IMR-90 (cell line): ENCODE results near the gene AP4M1. TPM values are rescaled to one million over a fixed set of nuclear protein-coding genes. Genes with fewer than 3 reads are reported as not detected.

Experiments
- ATAC-seq: fragments of 200-7000 bp; cut with Tn5 transposase; 2 replicates; pipeline ENCODE4 v1.9.1; 2020; ENCODE audit warnings: low read depth, mild to moderate bottlenecking, moderate library complexity
- BruUV-seq: library from RNA; stranded (reverse); fragments of 400-500 nt; replicated peaks from 2 replicates; lab custom pipeline; 2021; lab: Mats Ljungman, UMichigan
- CTCF ChIA-PET: fragments of 300-600 bp; formaldehyde crosslinking; extraction: SDS; loops from one replicate; lab custom pipeline; 2021; ENCODE audit warnings: antibody characterized with exemption; lab: Yijun Ruan, JAX
- POLR2A ChIA-PET: fragments of 300-600 bp; sonication (Branson Sonifier 250); formaldehyde crosslinking; loops from one replicate; lab custom pipeline; 2022; ENCODE audit warnings: antibody characterized with exemption; ENCODE audit not compliant: unreplicated experiment; lab: Charles Lee
- DNase-seq: peaks from one replicate; pipeline ENCODE4 v3.0.0; 2013
- H2AFZ ChIP-seq: replicated peaks from 2 replicates; pipeline ENCODE3; 2013; ENCODE audit warnings: low read length, mild to moderate bottlenecking; ENCODE audit not compliant: poor library complexity
- H2AK5ac ChIP-seq: 2 replicates; pipeline ENCODE4 v1.6.1; 2013; ENCODE audit warnings: low read depth, low read length, inconsistent platforms
- H2AK9ac ChIP-seq: replicated peaks from 2 replicates; pipeline ENCODE3; 2013; ENCODE audit warnings: mild to moderate bottlenecking, low read depth, low read length, moderate library complexity; ENCODE audit not compliant: poor library complexity
- H2BK120ac ChIP-seq: 2 replicates; pipeline ENCODE4 v1.6.1; 2013; ENCODE audit warnings: low read depth, low read length, inconsistent platforms
- H2BK15ac ChIP-seq: 3 replicates; pipeline ENCODE4 v1.6.1; 2013; ENCODE audit warnings: low read depth, low read length, inconsistent platforms
- H2BK20ac ChIP-seq: 2 replicates; pipeline ENCODE4 v1.6.1; 2013; ENCODE audit warnings: low read depth, mild to moderate bottlenecking, inconsistent platforms, low read length, moderate library complexity
- H2BK5ac ChIP-seq: 2 replicates; pipeline ENCODE4 v1.6.1; 2013; ENCODE audit warnings: mild to moderate bottlenecking, low read depth, low read length, inconsistent platforms; ENCODE audit not compliant: poor library complexity, severe bottlenecking
- H3K14ac ChIP-seq: replicated peaks from 2 replicates; pipeline ENCODE4 v1.6.1; 2013; ENCODE audit warnings: low read depth, low read length, inconsistent platforms
- H3K18ac ChIP-seq: 2 replicates; pipeline ENCODE4 v1.6.1; 2013; ENCODE audit warnings: low read depth, low read length, control low read depth
- H3K23ac ChIP-seq: 2 replicates; pipeline ENCODE4 v1.6.1; 2013; ENCODE audit warnings: low read depth, low read length, inconsistent platforms
- H3K27ac ChIP-seq: 2 replicates; pipeline ENCODE4 v1.5.1; 2013; ENCODE audit warnings: mild to moderate bottlenecking, control low read depth, low read length; ENCODE audit not compliant: insufficient read depth
- H3K27me3 ChIP-seq: 2 replicates; pipeline ENCODE4 v1.6.1; 2013; ENCODE audit warnings: low read length; ENCODE audit not compliant: control insufficient read depth, insufficient read depth
- H3K36me3 ChIP-seq: 2 replicates; pipeline ENCODE4 v1.6.1; 2013; ENCODE audit warnings: low read length, mixed read lengths; ENCODE audit not compliant: control insufficient read depth, insufficient read depth
- H3K4ac ChIP-seq: 2 replicates; pipeline ENCODE4 v1.6.1; 2013; ENCODE audit warnings: low read depth, low read length, inconsistent platforms
- H3K4me1 ChIP-seq: 2 replicates; pipeline ENCODE4 v1.6.1; 2013; ENCODE audit warnings: low read length, mixed read lengths; ENCODE audit not compliant: control insufficient read depth, insufficient read depth
- H3K4me2 ChIP-seq: 2 replicates; pipeline ENCODE4 v1.6.1; 2013; ENCODE audit warnings: low read depth, mild to moderate bottlenecking, control low read depth, low read length, moderate library complexity
- H3K4me3 ChIP-seq: 2 replicates; pipeline ENCODE4 v1.5.1; 2013; ENCODE audit warnings: low read depth, mild to moderate bottlenecking, control low read depth, low read length, moderate library complexity; ENCODE audit not compliant: insufficient read depth
- H3K56ac ChIP-seq: 2 replicates; pipeline ENCODE4 v1.6.1; 2013; ENCODE audit warnings: low read length, inconsistent platforms; ENCODE audit not compliant: insufficient read depth; ENCODE audit errors: extremely low read depth
- H3K79me1 ChIP-seq, 2 experiments: 2 replicates each; pipeline ENCODE4 v1.6.1; 2013; ENCODE audit warnings: low read length in 2 of 2, inconsistent platforms in 1 of 2, low read depth in 1 of 2
- H3K9ac ChIP-seq: 2 replicates; pipeline ENCODE4 v1.6.1; 2013; ENCODE audit warnings: low read depth, low read length, control low read depth
- H3K9me1 ChIP-seq: 2 replicates; pipeline ENCODE4 v1.6.1; 2013; ENCODE audit warnings: low read length, inconsistent platforms; ENCODE audit not compliant: insufficient read depth
- H3K9me3 ChIP-seq: 2 replicates; pipeline ENCODE4 v1.6.1; 2013; ENCODE audit warnings: low read length; ENCODE audit not compliant: control insufficient read depth, insufficient read depth
- H4K20me1 ChIP-seq: 2 replicates; pipeline ENCODE4 v1.6.1; 2013; ENCODE audit warnings: low read length, inconsistent platforms; ENCODE audit not compliant: insufficient read depth
- H4K5ac ChIP-seq: 2 replicates; pipeline ENCODE4 v1.6.1; 2013; ENCODE audit warnings: mild to moderate bottlenecking, low read depth, low read length, control low read depth
- H4K8ac ChIP-seq, 2 experiments: 2 replicates each; pipeline ENCODE4 v1.6.1; 2013; ENCODE audit warnings: low read depth in 2 of 2, low read length in 2 of 2, control low read depth in 1 of 2, inconsistent platforms in 1 of 2
- H4K91ac ChIP-seq: 2 replicates; pipeline ENCODE4 v1.6.1; 2013; ENCODE audit warnings: low read depth, low read length, inconsistent platforms; ENCODE audit not compliant: insufficient read depth
- BHLHE40 ChIP-seq: fragments of 150-350 bp; IDR thresholded peaks from 2 replicates; pipeline ENCODE4 v1.6.1; 2016; ENCODE audit warnings: mild to moderate bottlenecking, low read depth, low read length
- CTCF ChIP-seq: conservative IDR thresholded peaks from 2 replicates; pipeline ENCODE4 v1.5.1; 2012; ENCODE audit warnings: mild to moderate bottlenecking, low read depth, low read length, improper control_type of control experiment
- ELK1 ChIP-seq: fragments of 150-350 bp; IDR thresholded peaks from 2 replicates; pipeline ENCODE4 v1.6.1; 2016; ENCODE audit warnings: low read depth, mild to moderate bottlenecking, low read length, moderate library complexity, borderline replicate concordance
- FOS ChIP-seq: fragments of 150-350 bp; IDR thresholded peaks from 2 replicates; pipeline ENCODE4 v1.6.1; 2016; ENCODE audit warnings: low read depth, low read length
- MAZ ChIP-seq: IDR thresholded peaks from 2 replicates; pipeline ENCODE4 v1.6.1; 2012; ENCODE audit warnings: low read depth, mild to moderate bottlenecking, low read length, improper control_type of control experiment, moderate library complexity, borderline replicate concordance
- MXI1 ChIP-seq: IDR thresholded peaks from 2 replicates; pipeline ENCODE4 v1.6.1; 2012; ENCODE audit warnings: low read depth, mild to moderate bottlenecking, low read length, moderate library complexity, borderline replicate concordance
- NFE2L2 ChIP-seq: fragments of 150-350 bp; IDR thresholded peaks from 2 replicates; pipeline ENCODE4 v1.6.1; 2016; ENCODE audit warnings: low read depth, mild to moderate bottlenecking, low read length
- RFX5 ChIP-seq: IDR thresholded peaks from 2 replicates; pipeline ENCODE4 v1.8.0; 2012; ENCODE audit warnings: low read depth, mild to moderate bottlenecking, low read length, moderate library complexity
- SMC3 ChIP-seq: fragments of 150-350 bp; IDR thresholded peaks from 2 replicates; pipeline ENCODE4 v1.6.1; 2016; ENCODE audit warnings: low read depth, mild to moderate bottlenecking, antibody characterized with exemption, low read length, moderate library complexity
- WGBS, 2 experiments: methylation state at CpG; one replicate each; pipeline versions ENCODE4 v1.1.5 to v1.1.7; 2013; ENCODE audit warnings: missing lambda C conversion rate in 2 of 2; ENCODE audit not compliant: insufficient read length in 1 of 2; ENCODE audit errors: extremely low coverage in 2 of 2; 5-methylcytosine and 5-hydroxymethylcytosine counted together
- dilution Hi-C: fragments of 300-500 bp; cut with HindIII; formaldehyde crosslinking; loops from one replicate; pipeline ENCODE4 v1.14.3; 2018; ENCODE audit warnings: low sequenced_read_pairs; ENCODE audit not compliant: unreplicated experiment
- in situ Hi-C: fragments of 300-500 bp; cut with MboI; formaldehyde crosslinking; loops from 3 replicates; pipeline ENCODE4 v1.14.3; 2019; ENCODE audit warnings: low sequenced_read_pairs, inconsistent platforms, mixed read lengths
- intact Hi-C: fragments of 100-400 bp; cut with micrococcal nuclease; formaldehyde crosslinking; loops from 2 replicates; pipeline ENCODE4 v1.10.0; 2022
- polyA plus RNA-seq, 3 experiments: library from polyadenylated mRNA; depleted of rRNA; stranded (reverse); fragments of >200 nt; gene quantifications; 2 replicates each; pipeline ENCODE4 v1.2.3, GENCODE V29; 2012; ENCODE audit warnings: low replicate concordance in 1 of 3
- total RNA-seq: library from RNA; depleted of rRNA; stranded (reverse); fragments of >200 nt; gene quantifications from 2 replicates; pipeline ENCODE4 v1.2.3, GENCODE V29; 2012

AP4M1 gene
- total and polyA plus RNA-seq, 2 of the 4 experiments (the other 2 are of a cell fraction), result 21.1 to 21.4 TPM

- peak overlapping the region; percentile 36 to 96 for H4K8ac ChIP-seq
- peak overlapping the region; percentile 99 for H2AK9ac ChIP-seq
- peak overlapping the region; percentile 83 for H3K56ac ChIP-seq
- peak; percentile 38 for ATAC-seq
- H4K20me1 ChIP-seq, result peaks cover 21% of the 10 kb centered on the region
- TF ChIP-seq MAZ, result no peak
- TF ChIP-seq MXI1, result no peak
- TF ChIP-seq BHLHE40, result 0 out of 2 replicates have a peak, but pooled peaks have one; percentile 10
- no peak for TF ChIP-seq SMC3
- TF ChIP-seq ELK1, result no peak
- TF ChIP-seq CTCF, result no peak
- no peak for TF ChIP-seq NFE2L2
- no peak for TF ChIP-seq FOS
- TF ChIP-seq RFX5, result no peak
- peak overlapping the region; percentile 87 for H3K9ac ChIP-seq
- WGBS, 2 experiments, result 1% methylated on average over 16 of the region's 34 CpGs; no CpG with 5 or more reads in 1 of the 2 experiments
- H4K91ac ChIP-seq, result peak overlapping the region; percentile 93
- peaks cover 9% of the 10 kb centered on the region for H3K9me1 ChIP-seq
- POLR2A ChIA-PET, result interaction anchor here (0.6 kb wide), 1 partner anchor 66 kb away, joined by 19 read pairs; the partner anchor contains the start of gene ZKSCAN1
- peak overlapping the region; percentile 97 for H2AFZ ChIP-seq
- H3K4ac ChIP-seq, result peak overlapping the region; percentile 98
- peak overlapping the region; percentile 66; the same call in 1 of the 2 replicates for H2BK120ac ChIP-seq
- H2BK20ac ChIP-seq, result no peak overlapping the region
- H3K79me1 ChIP-seq, result peaks cover 11 to 39% of the 10 kb centered on the region in 2 experiments
- peak overlapping the region; percentile 73 for H3K4me3 ChIP-seq
- peak overlapping the region; percentile 84; the same call in 1 of the 2 replicates for H2AK5ac ChIP-seq
- no peak overlapping the region; the same call in 2 of the 3 replicates for H2BK15ac ChIP-seq
- CTCF ChIA-PET, result no interaction called here
- H4K5ac ChIP-seq, result peak overlapping the region; percentile 56
- peak overlapping the region; percentile 78 for H2BK5ac ChIP-seq
- H3K27me3 ChIP-seq, result no peaks in the 10 kb centered on the region
- intact Hi-C loops (loop anchor here (1.0 kb wide), 1 partner anchor 87 kb away; no protein-coding TSS in a partner anchor), in situ Hi-C loops (no loop called here), dilution Hi-C loops (no loop called here)
- peak overlapping the region; percentile 73 for H3K23ac ChIP-seq
- H3K27ac ChIP-seq, result peak overlapping the region; percentile 87
- DNase-seq, result peak; percentile 56
- peaks cover 28% of the 10 kb centered on the region for H3K36me3 ChIP-seq
- peaks cover 2% of the 10 kb centered on the region; the same call in 1 of the 2 replicates for H3K9me3 ChIP-seq
- TSS peak; percentile 55 for BruUV-seq
- peaks cover 8% of the 10 kb centered on the region for H3K4me1 ChIP-seq
- H3K4me2 ChIP-seq, result peak overlapping the region; percentile 89
- H3K18ac ChIP-seq, result no peak overlapping the region; the same call in 1 of the 2 replicates
- peak overlapping the region; percentile 91 for H3K14ac ChIP-seq
Measured at GRCh38 chr7:100080907-100081534, 20.4 kb upstream of the AP4M1 start.
